NCI-H82 treated with DMSO at 0.1 percent for 48 hours (cell line): ENCODE measurements around the gene DAB2.

Experiments
- DNase-seq: peaks from one replicate; lab custom pipeline; 2025; ENCODE audit not compliant: unreplicated experiment; lab: John Stamatoyannopoulos, UW

DAB2 gene

DNA sequence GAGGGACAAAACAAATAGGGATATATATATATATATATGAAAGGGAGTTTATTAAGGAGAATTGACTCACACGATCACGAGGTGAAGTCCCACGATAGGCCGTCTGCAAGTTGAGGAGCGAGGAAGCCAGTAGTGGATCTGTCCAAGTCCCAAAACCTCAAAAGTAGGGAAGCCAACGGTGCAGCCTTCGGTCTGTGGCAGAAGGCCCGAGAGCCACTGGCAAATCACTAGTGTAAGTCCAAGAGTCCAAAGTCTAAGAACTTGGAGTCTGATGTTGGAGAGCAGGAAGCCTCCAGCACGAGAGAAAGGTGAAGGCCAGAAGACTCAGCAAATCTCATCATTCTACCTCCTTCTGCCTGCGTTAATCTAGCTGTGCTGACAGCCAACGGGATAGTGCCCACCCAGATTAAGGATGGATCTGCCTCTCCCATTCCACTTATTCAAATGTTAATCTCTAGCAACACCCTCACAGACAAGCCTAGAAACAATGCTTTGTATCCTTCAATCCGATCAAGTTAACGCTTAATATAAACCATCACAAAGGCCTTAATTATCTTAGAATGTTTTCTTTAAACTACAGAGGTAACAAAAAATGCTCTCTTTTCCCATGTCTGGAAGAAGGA lies 23.8 kb upstream of the DAB2 start:
- no peak for DNase-seq

DNA sequence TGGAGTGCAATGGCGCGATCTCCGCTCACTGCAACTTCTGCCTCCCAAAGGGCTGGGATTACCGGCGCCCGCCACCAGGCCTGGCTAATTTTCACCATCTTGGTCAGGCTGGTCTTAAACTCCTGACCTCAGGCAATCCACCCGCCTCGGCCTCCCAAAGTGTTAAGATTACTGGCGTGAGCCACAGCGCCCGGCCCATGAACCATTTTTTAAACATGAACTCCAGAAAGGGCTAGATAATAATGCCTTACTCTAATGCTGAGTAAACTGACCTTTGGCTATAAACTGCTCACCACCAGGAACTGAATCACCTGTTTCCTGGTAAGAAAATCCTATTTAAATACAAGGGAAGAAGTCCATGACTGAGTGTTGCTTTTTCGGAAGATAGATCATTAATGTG lies 23.2 kb upstream of the DAB2 start:
- no peak for DNase-seq

DNA sequence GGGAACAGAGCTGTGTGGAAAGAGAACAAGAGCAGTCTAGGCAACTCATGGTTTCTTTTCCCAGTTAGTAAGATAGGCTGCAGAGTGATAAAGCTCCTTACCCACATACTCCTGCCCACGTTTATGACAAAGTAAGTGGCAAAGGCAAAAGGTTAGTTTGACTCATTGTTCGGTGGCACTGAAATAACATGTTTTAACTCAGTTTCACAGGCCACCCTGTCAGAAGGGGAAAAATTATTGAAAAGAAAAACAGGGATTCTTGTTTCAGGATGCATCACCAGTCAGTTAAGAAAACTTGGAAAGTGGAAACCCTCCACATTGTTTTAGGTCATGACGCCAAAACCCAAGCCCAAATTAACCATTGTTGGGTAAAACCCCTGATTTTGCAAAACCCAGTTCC lies 22.3 kb upstream of the DAB2 start:
- DNase-seq: no peak

DNA sequence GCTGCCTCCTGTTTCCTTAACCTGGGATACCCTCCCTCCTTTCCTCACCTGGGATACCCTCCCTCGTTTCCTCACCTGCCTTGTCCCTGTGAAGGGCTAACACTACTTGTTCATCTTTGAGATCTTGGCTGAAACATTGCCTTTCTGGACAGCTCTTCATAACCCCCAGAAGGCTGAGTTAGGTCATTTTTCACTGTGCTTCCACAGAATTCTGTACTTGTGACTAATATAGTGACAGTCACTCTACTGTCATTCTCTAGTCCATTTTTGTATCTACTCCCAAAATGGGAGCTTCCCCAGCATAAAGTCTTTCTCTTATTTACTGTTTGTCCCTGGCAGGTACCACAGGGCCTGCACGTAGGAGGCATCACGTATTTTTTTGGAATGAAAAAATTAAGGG lies 21.5 kb upstream of the DAB2 start:
- DNase-seq: no peak

DNA sequence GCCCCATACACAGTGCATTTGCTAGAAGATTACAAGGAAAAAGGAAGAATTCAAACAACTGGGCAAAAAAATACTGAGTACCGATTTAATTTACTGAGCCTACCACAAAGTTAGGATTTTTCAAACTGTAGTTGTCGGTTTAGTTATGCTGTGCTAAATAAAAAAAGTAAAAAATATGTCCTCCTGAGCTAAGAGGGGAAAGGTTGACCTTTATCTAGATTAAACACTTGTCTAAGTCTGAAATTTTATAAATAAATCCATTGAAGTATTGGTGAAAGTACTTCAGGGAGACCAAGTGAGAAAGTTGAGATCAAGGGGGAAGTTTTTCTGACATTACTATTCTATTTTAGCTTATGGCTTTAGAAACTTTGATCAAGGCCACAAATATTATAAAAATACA lies 19.1 kb upstream of the DAB2 start:
- no peak for DNase-seq

DNA sequence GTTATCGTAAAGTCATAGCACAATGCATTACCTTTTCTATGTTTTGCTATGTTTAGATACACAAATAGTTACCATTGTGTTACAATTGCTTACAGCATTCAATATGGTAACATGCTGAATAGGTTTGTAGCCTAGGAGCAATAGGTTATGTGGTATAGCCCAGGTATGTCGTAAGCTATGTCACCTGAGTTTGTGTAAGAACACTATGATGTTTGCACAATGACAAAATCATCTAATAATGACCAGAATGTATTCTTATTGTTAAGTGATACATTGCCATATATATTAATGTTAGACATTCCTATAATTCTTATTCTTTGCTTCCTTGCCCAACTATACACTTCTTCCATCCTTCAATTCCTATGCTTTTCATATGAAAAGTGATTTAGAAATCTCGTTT lies 18.2 kb upstream of the DAB2 start:
- DNase-seq: no peak

DNA sequence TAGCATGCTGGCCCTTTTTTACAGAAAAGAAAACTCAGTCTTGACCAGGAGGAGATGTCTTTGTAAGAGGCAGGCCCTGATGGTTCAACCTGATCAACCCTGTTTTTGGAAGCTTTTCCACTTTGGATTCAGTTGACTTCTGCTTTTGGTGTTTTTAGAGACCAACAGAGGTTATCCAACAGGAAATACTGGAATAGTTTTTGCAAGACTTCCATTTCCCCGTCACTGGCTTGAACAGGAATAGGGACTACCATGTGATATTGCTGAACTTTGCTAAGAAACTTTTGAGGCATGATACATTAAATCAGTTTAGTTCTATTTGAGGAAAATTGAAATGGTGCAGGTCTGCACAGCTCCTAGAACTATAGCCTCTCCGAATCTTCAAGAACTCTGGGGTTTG lies 17.1 kb upstream of the DAB2 start:
- no peak for DNase-seq

DNA sequence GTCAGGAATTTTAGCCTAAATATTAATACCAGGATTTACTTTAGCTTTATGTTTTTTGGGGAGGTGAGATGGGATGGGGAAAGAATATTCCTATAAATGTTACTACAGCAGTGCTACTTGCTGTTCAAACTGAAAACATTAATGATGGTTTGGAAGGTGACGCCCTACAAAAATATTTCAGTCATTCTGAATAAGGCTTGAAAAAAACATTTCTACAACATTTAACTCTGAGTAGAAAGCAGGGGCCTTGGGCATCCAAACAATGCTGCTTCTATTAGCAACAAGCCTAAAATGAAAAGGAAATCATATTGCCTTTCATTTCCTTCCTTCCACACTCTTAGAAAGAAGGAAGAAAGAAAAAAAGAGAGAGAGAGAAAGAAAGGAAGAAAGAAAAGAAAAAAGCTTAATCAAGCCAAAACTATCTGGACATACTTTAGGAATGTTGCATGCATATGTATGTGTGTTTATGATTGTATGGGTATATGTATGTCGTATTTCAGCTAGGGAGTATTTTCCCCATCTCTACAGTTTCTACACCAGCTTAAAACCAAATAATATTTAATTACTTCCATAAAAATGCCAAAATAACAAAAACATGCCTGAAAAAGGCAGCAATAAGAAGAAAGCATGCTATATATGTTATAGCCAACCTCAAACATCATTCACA lies 16.3 kb upstream of the DAB2 start:
- DNase-seq: no peak

DNA sequence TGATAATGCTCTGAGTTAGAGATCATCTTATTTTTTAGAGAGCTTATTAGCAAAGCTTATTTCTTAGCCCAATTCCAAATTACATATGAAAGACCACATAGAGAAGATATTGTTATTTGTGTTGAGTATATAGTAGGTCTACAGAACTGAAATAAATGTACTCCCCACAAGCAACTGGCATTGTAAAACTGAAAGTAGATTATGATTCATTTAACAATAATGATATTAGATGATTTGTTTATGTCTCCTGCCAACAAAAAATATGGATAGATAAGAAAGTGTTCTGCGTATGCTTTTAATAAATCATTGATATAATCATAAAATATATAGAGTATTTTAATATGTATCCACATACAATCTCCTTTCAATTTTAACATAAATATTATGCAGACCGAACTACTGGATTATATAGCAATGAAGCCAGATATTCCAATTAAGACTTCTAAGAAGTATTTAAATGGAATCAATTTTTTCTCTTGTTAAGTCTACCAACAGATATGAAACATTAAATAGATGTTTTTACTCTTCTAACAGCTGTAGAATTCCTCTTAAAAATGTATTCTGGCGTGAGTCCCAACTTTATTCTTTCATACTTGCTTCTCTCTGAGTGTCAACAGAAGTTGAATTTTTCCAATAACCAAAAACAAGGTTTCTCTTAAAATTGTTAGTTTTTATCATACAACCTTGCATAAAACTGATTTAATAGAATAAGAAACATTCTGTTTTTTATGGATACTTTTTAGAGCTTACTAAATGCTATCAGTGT lies 15.6 kb upstream of the DAB2 start:
- no peak for DNase-seq

DNA sequence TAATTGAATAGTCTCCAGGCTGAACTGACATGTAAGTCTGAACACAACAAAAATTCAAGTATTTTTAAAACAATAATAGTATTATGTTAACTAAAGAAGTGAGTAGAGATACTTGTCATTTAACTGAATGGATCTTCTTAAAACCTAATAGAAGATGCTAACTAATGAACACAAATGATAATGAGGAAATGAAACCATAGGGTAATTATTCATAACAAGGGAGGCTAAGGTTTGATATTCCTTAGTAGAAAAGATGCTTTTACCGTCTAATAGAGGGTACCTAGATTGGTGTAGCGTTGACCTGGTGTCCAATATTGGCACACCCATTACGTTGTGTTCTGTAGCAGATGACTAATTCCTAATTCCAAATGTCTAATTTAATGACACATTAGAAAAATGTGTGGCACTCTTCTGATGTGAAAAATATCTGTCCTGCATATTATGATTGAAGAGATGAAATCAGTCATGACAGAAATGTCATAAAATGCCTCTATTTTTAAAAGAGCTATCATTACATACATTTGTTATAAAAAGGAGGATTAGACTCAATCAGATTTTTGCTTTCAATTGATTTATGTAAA lies 14.9 kb upstream of the DAB2 start:
- no peak for DNase-seq

DNA sequence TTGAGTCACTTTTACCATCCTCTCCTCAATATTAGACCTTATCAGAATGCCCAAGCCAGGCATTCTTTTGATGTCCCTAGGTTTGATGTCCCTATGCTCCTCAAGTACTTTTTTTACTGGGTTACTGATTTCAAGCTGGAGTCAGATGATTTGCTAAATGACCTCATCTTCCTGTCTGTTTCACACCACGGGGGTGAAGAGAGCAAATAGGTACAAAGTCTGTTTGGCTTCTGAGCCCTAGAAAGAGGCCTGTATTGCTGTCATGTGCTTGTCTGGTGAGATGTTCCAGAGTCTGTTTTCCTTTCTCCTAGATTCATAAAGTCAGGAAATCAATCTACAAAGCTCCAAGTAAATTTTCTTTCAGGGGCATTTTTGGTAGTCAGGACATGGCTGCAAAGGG lies 12.7 kb upstream of the DAB2 start:
- DNase-seq: no peak

DNA sequence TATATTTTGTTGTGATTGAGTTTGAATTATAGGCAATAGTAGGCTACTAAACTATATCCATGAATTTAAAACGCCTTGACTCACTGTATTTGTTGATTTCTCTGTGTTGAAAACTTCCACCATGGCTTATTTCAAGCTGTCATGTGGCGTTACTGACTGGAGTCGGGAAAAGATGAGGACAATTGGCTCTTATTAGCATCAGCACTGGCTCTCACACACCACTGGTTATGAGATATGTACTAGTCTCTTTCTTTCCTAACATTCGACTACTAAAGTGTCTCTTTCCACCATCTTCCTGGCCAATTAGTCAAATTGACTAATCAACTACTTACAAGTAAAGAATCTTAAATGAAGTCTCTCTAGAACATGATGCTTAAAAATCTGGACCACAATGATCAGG lies 9.1 kb upstream of the DAB2 start:
- DNase-seq: no peak

DNA sequence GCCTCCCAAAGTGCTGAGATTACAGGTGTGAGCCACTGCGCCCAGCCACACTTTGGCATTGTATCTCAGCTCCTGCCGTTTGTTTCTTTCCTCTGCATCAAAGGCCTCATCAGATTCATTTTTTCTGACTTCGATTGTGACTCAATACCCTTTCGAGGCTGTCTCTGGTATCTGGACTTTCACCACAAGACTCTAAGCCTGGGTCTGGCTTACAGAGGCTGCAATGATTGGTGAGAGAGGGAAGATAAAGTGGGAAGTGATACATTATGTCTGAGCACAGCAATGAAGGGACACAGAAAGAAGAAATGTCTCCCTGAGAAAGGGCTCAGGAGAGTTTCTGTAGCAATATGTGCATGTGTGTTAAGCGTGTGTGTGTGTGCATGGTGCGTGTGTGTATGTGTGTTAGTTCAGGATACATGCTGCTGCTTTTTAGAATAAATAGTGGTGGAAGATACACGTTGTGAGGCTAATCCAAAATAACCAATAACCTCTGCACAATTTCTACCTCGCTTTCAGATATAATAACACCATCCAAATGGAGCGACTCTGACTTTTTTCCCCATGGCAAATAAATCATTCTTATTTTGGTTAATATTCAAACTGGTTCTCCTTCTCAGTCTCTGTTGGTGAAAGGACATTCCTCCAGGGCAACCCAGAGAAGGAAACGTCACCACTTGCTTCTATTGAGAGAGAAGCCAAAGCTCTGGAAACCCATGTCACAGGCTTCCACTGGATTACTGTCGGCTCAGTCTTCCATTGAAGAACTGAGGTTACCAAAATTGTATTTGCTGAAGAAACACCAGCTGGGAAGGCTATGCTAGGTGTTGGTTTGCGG lies 8.1 kb upstream of the DAB2 start:
- no peak for DNase-seq

DNA sequence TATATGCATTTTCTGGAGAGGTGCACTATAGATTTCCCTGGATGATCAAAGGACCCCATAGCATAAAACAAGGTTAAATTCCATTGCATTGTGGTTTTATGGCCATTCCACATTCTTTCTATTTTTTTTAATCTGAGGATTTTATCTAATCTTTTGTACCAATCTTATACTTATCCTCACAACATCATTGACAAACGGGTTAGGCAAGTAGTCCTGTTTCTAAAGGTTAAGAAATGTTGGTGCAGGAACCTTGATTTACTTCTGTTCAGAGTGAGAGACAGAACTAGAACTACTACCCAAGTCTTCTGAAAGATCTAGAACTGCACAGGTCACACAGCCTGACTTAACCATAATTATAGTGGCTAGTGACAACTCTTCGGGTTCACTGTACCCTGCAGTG lies 5.7 kb upstream of the DAB2 start:
- no peak for DNase-seq

DNA sequence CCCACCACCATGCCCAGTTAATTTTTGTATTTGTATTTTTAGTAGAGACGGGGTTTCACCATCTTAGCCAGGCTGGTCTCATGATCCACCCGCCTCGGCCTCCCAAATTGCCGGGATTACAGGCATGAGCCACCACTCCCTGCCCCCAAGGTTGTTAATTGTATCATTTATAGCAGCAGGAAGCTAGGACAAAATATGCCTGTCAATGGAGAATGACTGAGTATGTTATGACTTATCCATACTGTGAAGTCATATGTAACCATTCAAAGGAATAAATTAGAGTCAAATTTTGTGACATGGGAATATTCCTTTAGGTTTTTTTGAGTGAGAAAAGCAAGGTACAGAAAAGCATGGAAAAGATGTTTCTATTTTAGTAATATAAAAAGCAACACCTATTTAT lies 3.9 kb upstream of the DAB2 start:
- DNase-seq: no peak

DNA sequence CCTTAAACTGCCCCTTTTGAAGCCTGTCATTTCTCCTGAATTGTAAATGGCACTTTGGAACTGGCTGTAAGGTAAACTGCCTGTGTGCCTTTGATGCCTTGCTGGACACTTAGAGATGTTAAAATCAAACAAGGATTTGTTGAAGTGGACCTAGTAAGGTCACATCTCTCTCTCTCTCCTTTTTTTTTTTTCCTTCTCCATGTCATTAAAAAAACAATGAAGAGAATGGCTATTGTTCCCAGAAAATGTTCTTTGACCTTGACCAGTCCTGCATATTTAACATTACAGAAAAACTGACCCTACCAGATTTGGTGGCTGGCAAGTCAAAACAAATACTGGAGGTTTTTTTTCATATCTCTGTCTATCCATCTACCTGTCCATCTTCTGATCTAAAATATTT lies 2.9 kb upstream of the DAB2 start:
- DNase-seq: no peak

DNA sequence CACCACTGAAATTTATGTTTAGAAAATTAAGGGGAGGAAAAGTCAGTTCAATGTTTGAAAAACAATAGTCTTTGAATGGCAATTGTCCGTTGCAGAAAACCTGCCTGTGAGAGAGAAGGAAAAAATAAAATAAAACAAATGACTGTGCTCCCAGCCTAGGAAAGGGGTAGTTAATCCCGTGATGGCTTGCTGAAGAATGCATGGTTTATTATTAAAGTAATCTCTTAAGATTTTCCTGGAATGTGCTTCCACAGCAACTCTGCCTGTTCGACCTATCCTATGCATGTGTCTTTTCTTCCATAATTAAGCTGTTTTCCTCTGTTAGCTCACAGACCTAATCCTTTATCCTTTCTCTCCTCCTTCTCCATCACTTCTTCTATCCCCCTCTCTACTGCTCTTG lies 2.4 kb upstream of the DAB2 start:
- DNase-seq: no peak

DNA sequence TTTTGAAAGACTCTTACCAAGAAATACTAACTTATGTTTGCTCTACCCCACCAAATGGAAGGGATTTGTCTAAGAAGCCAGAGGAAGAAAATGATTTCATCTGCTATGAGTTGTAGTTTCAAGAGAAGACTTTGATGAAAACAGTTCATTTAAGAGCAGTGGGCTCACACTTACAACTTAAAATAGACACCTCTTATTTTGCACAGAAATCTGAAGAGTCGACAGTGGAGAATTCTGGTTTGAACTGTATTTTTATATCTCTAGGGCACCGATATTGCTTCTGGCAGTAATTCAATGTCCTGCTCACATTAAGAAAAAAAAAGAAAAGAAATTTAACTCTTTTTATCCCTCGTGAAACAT lies 1.9 kb upstream of the DAB2 start:
- DNase-seq: no peak

DNA sequence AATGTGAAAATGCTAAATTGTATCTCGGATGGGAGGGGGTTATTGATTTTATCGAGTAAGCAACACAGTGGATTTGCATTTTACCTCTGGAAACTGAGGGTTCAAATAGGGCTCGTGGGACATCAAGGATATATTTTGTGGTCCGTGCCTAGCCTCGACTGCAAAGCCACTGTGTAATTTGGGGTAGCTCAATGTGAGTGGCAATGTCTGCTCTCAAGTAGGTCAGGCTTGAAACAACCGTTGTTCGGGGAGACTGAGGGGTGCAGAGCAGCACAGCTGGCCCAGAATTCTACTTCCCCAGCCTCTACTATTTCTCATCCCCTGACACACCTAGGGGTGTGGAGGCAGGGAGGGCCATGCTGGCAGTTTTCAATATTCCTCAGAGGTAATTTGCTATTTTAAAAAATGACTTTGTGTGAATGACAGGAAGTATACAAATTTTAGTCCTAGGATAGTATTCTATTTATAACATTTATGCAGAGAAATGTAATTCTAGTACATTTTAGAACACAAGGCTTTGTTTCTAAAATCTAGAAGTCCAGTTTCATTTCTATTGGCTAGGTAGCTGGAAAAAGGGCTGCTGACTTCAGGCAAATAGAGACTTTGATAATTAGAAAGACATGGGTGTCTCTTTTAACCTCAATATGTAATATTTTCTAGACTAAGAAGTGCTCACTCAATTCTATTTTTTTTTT lies 1.4 kb upstream of the DAB2 start:
- no peak for DNase-seq

DNA sequence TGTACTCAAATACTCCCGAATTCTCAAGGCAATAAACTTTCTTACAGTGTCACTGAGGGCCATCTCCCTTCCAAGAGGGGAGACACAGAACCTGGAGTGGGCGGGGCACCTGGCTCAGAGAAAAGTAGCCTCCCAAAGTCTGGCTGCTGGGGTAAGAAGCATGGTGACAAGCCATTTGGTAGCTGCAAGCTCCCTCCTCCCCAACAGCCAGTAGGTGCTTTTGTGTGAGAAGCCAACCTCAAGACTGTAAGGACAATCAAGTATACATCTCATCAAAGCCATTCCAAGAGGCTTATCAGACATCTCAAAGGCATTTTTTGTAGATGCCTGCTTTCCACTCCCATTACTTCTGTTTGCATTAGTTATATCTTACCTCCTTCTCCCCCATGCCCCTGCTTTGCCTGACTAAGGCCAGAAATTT lies 1.4 kb downstream of the DAB2 start:
- DNase-seq: no peak
